HepG2 (cell line): Measurements from ENCODE around the gene HMCN2. TPM values are rescaled to one million over a fixed set of nuclear protein-coding genes. Genes with fewer than 3 reads are reported as not detected.

ENCODE experiments used
- ATAC-seq: fragments of 200-7000 bp; cut with Tn5 transposase; 3 replicates; pipeline ENCODE4 v1.9.1; 2020; ENCODE audit warnings: mild to moderate bottlenecking, moderate library complexity
- BruUV-seq: library from RNA; stranded (reverse); fragments of 400-500 nt; replicated peaks from 2 replicates; lab custom pipeline; 2021; lab: Mats Ljungman, UMichigan
- CTCF ChIA-PET: fragments of 300-600 bp; formaldehyde crosslinking; extraction: SDS; loops from one replicate; lab custom pipeline; 2021; ENCODE audit warnings: low total read pairs, inconsistent platforms, low intra/inter-chr PET ratio; lab: Yijun Ruan, JAX
- POLR2A ChIA-PET: fragments of 350-600 bp; sonication (Branson Sonifier 250); formaldehyde crosslinking; loops from one replicate; lab custom pipeline; 2020; ENCODE audit warnings: antibody characterized with exemption, inconsistent platforms; lab: Yijun Ruan, JAX
- DNase-seq: peaks from one replicate; pipeline ENCODE4 v3.0.0-alpha.2; 2015; ENCODE audit warnings: low spot score
- FAIRE-seq: peaks from 3 replicates; lab custom pipeline; 2011; peaks lifted over from hg19 to GRCh38; lab: Jason Lieb, UNC
- H2AFZ ChIP-seq: one replicate; pipeline ENCODE4 v1.6.1; 2011; ENCODE audit warnings: low read length, inconsistent platforms
- H3K27ac ChIP-seq: fragments of 300-600 bp; 3 replicates; pipeline ENCODE4 v1.8.0; 2011; ENCODE audit warnings: mixed run types, mild to moderate bottlenecking, mixed read lengths, low read length, inconsistent platforms; ENCODE audit not compliant: insufficient read depth; ENCODE audit errors: extremely low read length
- H3K27me3 ChIP-seq, 2 experiments: fragments of 200-600 bp in 1 of 2; 2 replicates in 1 of 2; 3 replicates in 1 of 2; pipeline versions ENCODE4 v1.6.0 to v1.8.0; 2011; ENCODE audit warnings: low read length in 2 of 2, mild to moderate bottlenecking in 2 of 2, moderate library complexity in 2 of 2, inconsistent platforms in 1 of 2; ENCODE audit not compliant: insufficient read depth in 2 of 2, control insufficient read depth in 1 of 2
- H3K36me3 ChIP-seq, 2 experiments: fragments of 200-600 bp in 1 of 2; replicated peaks in 1 of 2; 2 replicates in 1 of 2; 3 replicates in 1 of 2; pipeline versions ENCODE4 v1.5.1 to v1.8.0; 2011; ENCODE audit warnings: low read length in 2 of 2, inconsistent platforms in 1 of 2; ENCODE audit not compliant: insufficient read depth in 2 of 2, control insufficient read depth in 1 of 2
- H3K4me1 ChIP-seq: 2 replicates; pipeline ENCODE4 v1.5.1; 2012; ENCODE audit warnings: low read length, inconsistent platforms; ENCODE audit not compliant: insufficient read depth
- H3K4me2 ChIP-seq: 2 replicates; pipeline ENCODE4 v1.6.0; 2011; ENCODE audit warnings: low read depth, low read length, inconsistent platforms
- H3K4me3 ChIP-seq, 3 experiments: fragments of 200-600 bp in 1 of 3; sonication (generic), shearing (Covaris generic) in 1 of 3; replicated peaks in 1 of 3; 2 replicates each; pipeline ENCODE4 v1.5.1; 2011 to 2016; ENCODE audit warnings: low read length in 3 of 3, inconsistent platforms in 2 of 3, low read depth in 2 of 3, mild to moderate bottlenecking in 2 of 3, control low read depth in 1 of 3, mixed read lengths in 1 of 3; ENCODE audit not compliant: insufficient read depth in 1 of 3
- H3K79me2 ChIP-seq: one replicate; pipeline ENCODE4 v1.6.1; 2011; ENCODE audit warnings: low read length, inconsistent platforms; ENCODE audit not compliant: insufficient read depth
- H3K9ac ChIP-seq: 2 replicates; pipeline ENCODE4 v1.6.0; 2011; ENCODE audit warnings: mild to moderate bottlenecking, low read depth, low read length, inconsistent platforms; ENCODE audit not compliant: insufficient read depth
- H3K9me3 ChIP-seq: 2 replicates; pipeline ENCODE4 v1.5.1; 2012; ENCODE audit warnings: mild to moderate bottlenecking, low read length
- H4K20me1 ChIP-seq: 2 replicates; pipeline ENCODE4 v1.6.0; 2011; ENCODE audit warnings: inconsistent platforms, mild to moderate bottlenecking, low read length, moderate library complexity; ENCODE audit not compliant: insufficient read depth
- BCL6 ChIP-seq: IDR thresholded peaks from 2 replicates; pipeline ENCODE4 v1.6.1; 2016; ENCODE audit warnings: missing genetic modification reagents, missing compliant biosample characterization
- FOXO4 ChIP-seq: sonication (generic); formaldehyde crosslinking; conservative IDR thresholded peaks from 2 replicates; pipeline ENCODE4 v1.8.1; 2023; ENCODE audit warnings: missing genetic modification reagents
- NCOA2 ChIP-seq: sonication (generic); formaldehyde crosslinking; IDR thresholded peaks from 2 replicates; pipeline ENCODE4 v1.8.0; 2022; ENCODE audit warnings: inconsistent platforms
- NCOA5 ChIP-seq: sonication (generic); formaldehyde crosslinking; IDR thresholded peaks from 2 replicates; pipeline ENCODE4 v1.4.0; 2020; ENCODE audit warnings: missing genetic modification reagents
- ZFP1 ChIP-seq: IDR thresholded peaks from 2 replicates; pipeline ENCODE4 v1.6.1; 2016
- ZNF556 ChIP-seq: sonication (generic); formaldehyde crosslinking; IDR thresholded peaks from 2 replicates; pipeline ENCODE4 v1.4.0; 2020; ENCODE audit warnings: mild to moderate bottlenecking, missing genetic modification reagents, borderline replicate concordance
- ZNF616 ChIP-seq: sonication (generic); formaldehyde crosslinking; IDR thresholded peaks from 2 replicates; pipeline ENCODE4 v1.5.0; 2020; ENCODE audit warnings: low read depth, mild to moderate bottlenecking, missing genetic modification reagents
- ZNF768 ChIP-seq: sonication (generic); formaldehyde crosslinking; IDR thresholded peaks from 2 replicates; pipeline ENCODE4 v1.4.0; 2020; ENCODE audit warnings: missing genetic modification reagents
- WGBS: methylation state at CpG from one replicate; pipeline ENCODE4 v1.1.6; 2017; ENCODE audit warnings: low lambda C conversion rate; 5-methylcytosine and 5-hydroxymethylcytosine counted together
- in situ Hi-C: cut with HindIII; loops from 2 replicates; pipeline ENCODE4 v1.10.0; 2017; ENCODE audit warnings: low pct_unique_long_range_greater_than_20kb; ENCODE audit not compliant: extremely low pct_ligation_motif_present
- intact Hi-C: fragments of 100-400 bp; cut with micrococcal nuclease; formaldehyde crosslinking; loops from one replicate; pipeline ENCODE4 v1.10.0; 2022; ENCODE audit not compliant: unreplicated experiment
- polyA plus RNA-seq, 8 experiments: library from polyadenylated mRNA; depleted of rRNA in 3 of 8; stranded (reverse) in 7 of 8; unstranded in 1 of 8; fragments of >200 nt; fragmentation: Illumina TruSeq in 4 of 8; extraction: Trizol in 4 of 8; gene quantifications; 2 replicates each; pipeline versions ENCODE4 v1.2.1 to v1.2.3, GENCODE V29; 2011 to 2016; ENCODE audit warnings: low read depth in 4 of 8, missing spikeins in 1 of 8, mixed read lengths in 1 of 8; ENCODE audit not compliant: insufficient read depth in 1 of 8
- total RNA-seq, 5 experiments: library from RNA; depleted of rRNA; stranded (reverse); fragments of >200 nt; fragmentation: Illumina TruSeq; extraction: Trizol; gene quantifications; 2 replicates each; pipeline ENCODE4 v1.2.3, GENCODE V29; 2016; ENCODE audit warnings: low read depth in 1 of 5

The HMCN2 gene
- total and polyA plus RNA-seq, 2 of the 13 experiments (the other 11 are each of a cell fraction or from before 2014, with no cell fraction given) = 0.09 TPM; not detected in 1

GRCh38 chr9:130333712-130334062 lies 68.1 kb downstream of the HMCN2 start (continued):
- no peak for TF ChIP-seq FOXO4 (CRISPR knock-in tag)
- no peak for TF ChIP-seq ZNF556 (CRISPR knock-in tag)
- TF ChIP-seq NCOA2 (CRISPR knock-in tag) = no peak
- no peak for TF ChIP-seq ZNF616
- no peak for TF ChIP-seq BCL6
- no peak for TF ChIP-seq ZFP1 (CRISPR knock-in tag)

GRCh38 chr9:130334915-130335314 lies 69.4 kb downstream of the HMCN2 start:
- DNase-seq (no peak), FAIRE-seq (no peak), ATAC-seq (no peak)
- Histone ChIP-seq H3K79me2 (no peaks in the 10 kb centered on the region), H3K4me3 (no peak overlapping the region), H3K27me3 (peaks cover 5 to 10% of the 10 kb centered on the region in 2 experiments; a peak in 3 of 5 replicates), H3K27ac (no peak overlapping the region), H3K36me3 (no peaks in the 10 kb centered on the region), H3K9me3 (no peaks in the 10 kb centered on the region), H4K20me1 (no peaks in the 10 kb centered on the region), H3K4me1 (no peaks in the 10 kb centered on the region), H3K9ac (no peak overlapping the region), H2AFZ (no peak overlapping the region), H3K4me2 (no peak overlapping the region)
- intact Hi-C loops (no loop called here), in situ Hi-C loops (no loop called here)
- 21% methylated on average over 4 of the region's 4 CpGs for WGBS
- ChIA-PET POLR2A (no interaction called here), CTCF (no interaction called here)
- TF ChIP-seq NCOA5 (CRISPR knock-in tag) = no peak
- peak; percentile 85 for TF ChIP-seq ZNF768 (CRISPR knock-in tag)
- no TSS peak for BruUV-seq
